Ishikawa (cell line): Measurements from ENCODE around the gene EGFL7.
A peak's percentile ranks its signal among the peaks of the same experiment; 100 is the strongest.

Source experiments
- CEBPB ChIP-seq: IDR thresholded peaks from 2 replicates; pipeline ENCODE4 v1.6.1; 2012
- CREB1 ChIP-seq: IDR thresholded peaks from 2 replicates; pipeline ENCODE4 v1.6.1; 2012; ENCODE audit warnings: low read depth
- EGR1 ChIP-seq: IDR thresholded peaks from 2 replicates; pipeline ENCODE4 v1.6.1; 2012
- EP300 ChIP-seq: IDR thresholded peaks from 2 replicates; pipeline ENCODE4 v1.6.1; 2012; ENCODE audit warnings: borderline replicate concordance
- FOXM1 ChIP-seq: IDR thresholded peaks from 2 replicates; pipeline ENCODE4 v1.6.1; 2012; ENCODE audit warnings: low read depth, borderline replicate concordance
- NFIC ChIP-seq: IDR thresholded peaks from 2 replicates; pipeline ENCODE4 v1.6.1; 2012
- RAD21 ChIP-seq: IDR thresholded peaks from 2 replicates; pipeline ENCODE4 v1.6.1; 2012; ENCODE audit warnings: low read depth
- TAF1 ChIP-seq: IDR thresholded peaks from 2 replicates; pipeline ENCODE4 v1.6.1; 2012; ENCODE audit warnings: low read depth, mild to moderate bottlenecking
- TCF12 ChIP-seq: IDR thresholded peaks from 2 replicates; pipeline ENCODE4 v1.6.1; 2012; ENCODE audit warnings: low read depth
- TEAD4 ChIP-seq: IDR thresholded peaks from 2 replicates; pipeline ENCODE4 v1.6.1; 2012
- YY1 ChIP-seq: IDR thresholded peaks from 2 replicates; pipeline ENCODE4 v1.6.1; 2012; ENCODE audit warnings: low read depth
- ZBTB7A ChIP-seq: IDR thresholded peaks from 2 replicates; pipeline ENCODE4 v1.6.1; 2012; ENCODE audit warnings: low read depth
- TF ChIP-seq, protein P1 (sequence below): IDR thresholded peaks from 2 replicates; pipeline ENCODE4 v1.6.1; 2012; ENCODE audit warnings: low read depth, mild to moderate bottlenecking
- TF ChIP-seq, protein P2 (sequence below): IDR thresholded peaks from 2 replicates; pipeline ENCODE4 v1.6.1; 2012
- TF ChIP-seq, protein P3 (sequence below): IDR thresholded peaks from 2 replicates; pipeline ENCODE4 v1.6.1; 2012

EGFL7 gene

DNA sequence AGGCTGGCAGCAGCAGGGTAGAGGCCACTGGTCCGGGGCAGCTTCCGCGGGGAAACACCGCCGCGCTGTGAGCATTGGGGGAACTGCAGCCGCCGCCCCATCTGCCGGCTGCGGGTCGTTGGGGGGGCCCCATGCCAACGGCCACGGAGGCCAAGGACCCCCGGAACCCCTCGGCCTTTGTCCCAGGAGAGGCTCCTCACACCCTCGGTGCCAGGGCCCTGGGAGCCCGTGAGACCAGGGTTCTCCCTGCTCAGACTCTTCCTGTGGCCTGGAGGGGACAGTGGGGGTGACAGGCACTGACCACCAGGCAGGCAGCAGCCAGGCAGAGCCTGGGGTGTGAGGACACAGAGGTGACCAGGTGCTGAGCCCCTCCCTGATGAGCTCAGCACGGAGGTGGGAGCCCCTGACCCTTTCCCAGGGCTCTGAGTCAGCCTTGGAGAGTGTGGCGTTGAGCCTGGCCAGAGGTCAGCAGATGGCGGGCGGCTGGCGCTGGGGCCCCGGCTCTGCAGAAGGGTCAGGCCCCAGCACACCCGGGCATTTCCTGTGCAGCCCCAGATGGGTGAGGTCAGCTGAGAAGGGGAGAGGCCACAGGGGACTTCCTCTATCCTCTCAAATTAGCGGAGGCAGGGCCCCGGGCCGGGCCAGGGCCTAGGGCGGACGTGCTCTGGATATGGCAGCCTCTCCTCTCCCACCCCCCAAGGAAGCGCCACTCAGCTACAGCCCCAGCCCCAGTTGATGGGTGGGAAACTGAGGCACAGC, 17.9 kb upstream of the EGFL7 start:
- TF ChIP-seq TCF12: no peak
- TF ChIP-seq CREB1: no peak
- TF ChIP-seq ZBTB7A: peak; percentile 90
- TF ChIP-seq RAD21: peak; percentile 91

DNA sequence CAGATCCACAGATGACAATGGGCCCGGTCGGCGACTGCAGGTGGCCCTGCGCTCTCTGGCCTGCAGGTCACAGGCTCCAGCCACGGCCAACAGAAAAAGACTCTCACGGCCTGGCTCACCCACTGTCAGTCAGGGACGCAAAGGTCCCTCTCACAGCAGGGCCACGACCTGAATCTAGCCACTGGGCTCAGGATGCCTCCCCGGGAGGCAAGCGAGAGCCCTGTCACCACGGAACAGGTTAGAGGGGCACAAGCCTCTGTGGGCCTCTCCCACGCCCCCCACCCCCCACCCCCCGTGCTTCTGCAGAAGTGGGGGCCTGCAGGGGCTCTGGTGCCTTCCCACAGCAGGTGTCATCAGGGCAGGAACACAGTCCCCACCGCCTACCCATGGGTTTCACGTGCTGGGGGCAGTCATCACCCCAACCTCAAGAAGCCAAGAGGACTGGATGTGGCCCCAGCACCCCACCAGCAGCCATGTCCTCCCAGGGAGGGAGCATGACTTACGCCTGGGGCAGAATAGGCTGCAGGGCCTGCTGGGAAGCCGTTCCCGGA, 17.3 kb upstream of the EGFL7 start:
- TF ChIP-seq TCF12 (no peak), CREB1 (no peak), ZBTB7A (no peak), CEBPB (no peak), EP300 (no peak), NFIC (no peak), TAF1 (no peak), FOXM1 (no peak), YY1 (no peak), RAD21 (no peak), TEAD4 (no peak), EGR1 (no peak)
- TF ChIP-seq, protein P1, sequence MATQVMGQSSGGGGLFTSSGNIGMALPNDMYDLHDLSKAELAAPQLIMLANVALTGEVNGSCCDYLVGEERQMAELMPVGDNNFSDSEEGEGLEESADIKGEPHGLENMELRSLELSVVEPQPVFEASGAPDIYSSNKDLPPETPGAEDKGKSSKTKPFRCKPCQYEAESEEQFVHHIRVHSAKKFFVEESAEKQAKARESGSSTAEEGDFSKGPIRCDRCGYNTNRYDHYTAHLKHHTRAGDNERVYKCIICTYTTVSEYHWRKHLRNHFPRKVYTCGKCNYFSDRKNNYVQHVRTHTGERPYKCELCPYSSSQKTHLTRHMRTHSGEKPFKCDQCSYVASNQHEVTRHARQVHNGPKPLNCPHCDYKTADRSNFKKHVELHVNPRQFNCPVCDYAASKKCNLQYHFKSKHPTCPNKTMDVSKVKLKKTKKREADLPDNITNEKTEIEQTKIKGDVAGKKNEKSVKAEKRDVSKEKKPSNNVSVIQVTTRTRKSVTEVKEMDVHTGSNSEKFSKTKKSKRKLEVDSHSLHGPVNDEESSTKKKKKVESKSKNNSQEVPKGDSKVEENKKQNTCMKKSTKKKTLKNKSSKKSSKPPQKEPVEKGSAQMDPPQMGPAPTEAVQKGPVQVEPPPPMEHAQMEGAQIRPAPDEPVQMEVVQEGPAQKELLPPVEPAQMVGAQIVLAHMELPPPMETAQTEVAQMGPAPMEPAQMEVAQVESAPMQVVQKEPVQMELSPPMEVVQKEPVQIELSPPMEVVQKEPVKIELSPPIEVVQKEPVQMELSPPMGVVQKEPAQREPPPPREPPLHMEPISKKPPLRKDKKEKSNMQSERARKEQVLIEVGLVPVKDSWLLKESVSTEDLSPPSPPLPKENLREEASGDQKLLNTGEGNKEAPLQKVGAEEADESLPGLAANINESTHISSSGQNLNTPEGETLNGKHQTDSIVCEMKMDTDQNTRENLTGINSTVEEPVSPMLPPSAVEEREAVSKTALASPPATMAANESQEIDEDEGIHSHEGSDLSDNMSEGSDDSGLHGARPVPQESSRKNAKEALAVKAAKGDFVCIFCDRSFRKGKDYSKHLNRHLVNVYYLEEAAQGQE: no peak
- TF ChIP-seq, protein P2, sequence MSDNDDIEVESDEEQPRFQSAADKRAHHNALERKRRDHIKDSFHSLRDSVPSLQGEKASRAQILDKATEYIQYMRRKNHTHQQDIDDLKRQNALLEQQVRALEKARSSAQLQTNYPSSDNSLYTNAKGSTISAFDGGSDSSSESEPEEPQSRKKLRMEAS: no peak
- TF ChIP-seq, protein P3, sequence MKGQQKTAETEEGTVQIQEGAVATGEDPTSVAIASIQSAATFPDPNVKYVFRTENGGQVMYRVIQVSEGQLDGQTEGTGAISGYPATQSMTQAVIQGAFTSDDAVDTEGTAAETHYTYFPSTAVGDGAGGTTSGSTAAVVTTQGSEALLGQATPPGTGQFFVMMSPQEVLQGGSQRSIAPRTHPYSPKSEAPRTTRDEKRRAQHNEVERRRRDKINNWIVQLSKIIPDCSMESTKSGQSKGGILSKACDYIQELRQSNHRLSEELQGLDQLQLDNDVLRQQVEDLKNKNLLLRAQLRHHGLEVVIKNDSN: no peak

DNA sequence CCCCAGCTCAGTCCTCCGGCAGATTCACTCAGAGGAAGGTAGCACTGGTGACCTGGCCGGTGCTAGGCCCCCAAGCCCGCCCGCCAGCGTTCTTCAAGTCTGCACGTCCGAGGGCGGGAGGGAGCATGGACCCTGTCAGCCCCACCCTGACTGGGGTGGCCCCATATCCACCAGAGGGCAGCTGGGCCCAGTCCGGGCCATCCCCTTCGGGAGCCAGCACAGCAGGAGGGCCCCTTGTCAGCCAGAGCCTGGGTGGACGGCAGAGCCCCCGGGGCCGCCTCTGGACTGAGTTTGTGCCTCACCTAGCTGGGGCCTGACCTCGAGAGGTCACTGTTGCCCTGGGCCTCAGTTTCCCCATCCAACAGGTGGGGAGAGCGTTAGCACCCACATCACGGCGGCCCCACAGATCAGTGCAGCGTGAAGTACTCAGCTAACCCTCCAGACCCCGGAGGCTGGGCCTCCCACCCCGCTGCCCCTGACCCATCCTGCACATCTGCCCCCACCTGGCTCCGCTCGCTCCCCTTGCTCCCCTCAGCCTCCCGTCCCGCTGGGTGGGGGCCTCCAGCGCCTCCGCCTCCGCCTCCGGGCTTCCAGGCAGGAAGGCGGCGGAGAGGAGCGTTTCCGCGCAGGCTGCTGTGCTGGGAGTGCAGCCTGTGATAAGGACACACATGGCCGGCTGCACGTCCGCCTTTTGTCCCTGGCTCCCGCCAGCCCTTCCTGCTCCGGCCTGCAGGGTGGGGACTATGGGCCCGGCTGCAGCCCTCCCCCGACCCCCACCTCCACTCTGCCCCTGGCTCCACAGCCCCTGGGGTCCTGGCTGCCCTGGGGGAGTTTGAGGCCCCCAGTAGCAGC, 16.6 kb upstream of the EGFL7 start:
- TF ChIP-seq, protein P2: no peak
- TF ChIP-seq TCF12 (no peak), CEBPB (no peak), NFIC (no peak), EGR1 (no peak), ZBTB7A (no peak), EP300 (no peak)
- TF ChIP-seq, protein P1: no peak

DNA sequence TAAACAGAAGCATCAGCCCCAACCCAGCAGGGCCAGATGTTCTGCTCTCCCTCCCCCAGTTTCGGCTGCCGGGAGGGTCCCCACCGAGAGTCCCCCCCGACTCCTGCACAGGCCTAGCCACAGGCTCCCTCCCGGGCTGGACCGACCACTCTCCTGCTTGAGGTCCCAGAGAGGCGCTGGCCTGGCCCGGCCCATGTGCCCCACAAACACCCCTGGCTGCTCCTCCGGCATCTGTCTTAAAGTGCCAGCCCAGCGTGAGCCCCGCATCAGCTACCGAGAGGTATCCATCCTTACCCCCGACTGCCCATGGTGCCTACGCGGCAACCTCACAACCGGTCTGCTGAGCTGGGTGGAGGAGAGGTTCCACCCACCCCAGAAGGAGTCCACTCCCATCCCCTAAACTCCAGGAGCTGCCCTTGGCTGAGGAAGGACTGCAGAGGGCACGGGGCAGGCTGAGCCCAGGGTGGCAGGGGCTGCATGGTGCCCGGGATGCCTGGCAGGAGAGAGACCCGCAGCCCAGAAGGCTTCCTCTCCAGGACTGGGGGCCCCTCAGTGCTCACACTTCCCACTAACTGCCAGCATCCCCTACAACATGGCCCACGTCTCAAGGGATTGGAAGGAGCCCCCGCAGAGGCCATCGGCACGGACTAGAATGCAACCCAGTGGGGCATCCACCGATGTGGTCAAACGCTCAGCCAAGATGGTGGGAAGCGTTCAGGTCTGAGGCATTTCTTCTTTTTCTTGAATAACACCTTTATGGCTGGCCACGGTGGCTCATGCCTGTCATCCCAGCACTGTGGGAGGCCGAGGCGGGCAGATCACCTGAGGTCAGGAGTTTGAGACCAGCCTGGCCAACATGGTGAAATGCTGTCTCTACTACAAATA, 15.6 kb upstream of the EGFL7 start:
- TF ChIP-seq NFIC (no peak), FOXM1 (no peak)

DNA sequence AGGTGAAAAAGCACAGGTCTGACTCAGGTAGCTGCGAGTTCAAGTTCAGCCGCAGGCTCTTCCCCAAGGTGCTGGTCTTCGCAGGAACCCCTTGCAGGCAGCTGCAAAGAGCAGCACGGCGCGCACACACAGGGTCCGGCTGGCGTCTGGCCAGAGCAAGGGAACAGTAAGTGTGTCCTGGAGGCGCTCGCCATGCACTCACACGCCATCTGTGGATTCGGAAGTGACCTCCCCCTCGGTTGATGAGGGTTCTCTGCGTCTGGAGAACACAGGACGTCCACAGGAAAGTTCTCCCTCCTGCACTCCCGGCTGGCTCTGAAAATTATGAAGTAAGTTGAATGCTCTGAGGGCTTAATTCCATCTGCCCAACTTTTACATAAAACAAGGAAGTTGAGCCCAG, 14.0 kb upstream of the EGFL7 start:
- TF ChIP-seq EP300 (no peak), ZBTB7A (no peak), TEAD4 (no peak), CEBPB (no peak), RAD21 (no peak), NFIC (no peak), TCF12 (no peak), FOXM1 (no peak), CREB1 (no peak), YY1 (no peak), EGR1 (no peak)
- TF ChIP-seq, protein P2: no peak
- TF ChIP-seq, protein P3: no peak
- TF ChIP-seq, protein P1: no peak
